Endothelial cell of umbilical vein (primary cell): ENCODE results near the gene CLDN5. TPM values are rescaled to one million over a fixed set of nuclear protein-coding genes. Genes with fewer than 3 reads are reported as not detected.

Source experiments
- BruUV-seq: library from RNA; stranded (reverse); fragments of 400-500 nt; replicated peaks from 2 replicates; lab custom pipeline; 2021; lab: Mats Ljungman, UMichigan
- CTCF ChIA-PET: fragments of 300-600, 350-600 bp; sonication (Branson Sonifier 250); formaldehyde crosslinking; loops from one replicate; lab custom pipeline; 2021; ENCODE audit warnings: antibody characterized with exemption, inconsistent platforms; lab: Charles Lee
- POLR2A ChIA-PET: fragments of 300-600, 350-600 bp; sonication (Branson Sonifier 250); formaldehyde crosslinking; loops from one replicate; lab custom pipeline; 2021; ENCODE audit warnings: antibody characterized with exemption, inconsistent platforms; lab: Charles Lee
- DNase-seq: peaks from one replicate; pipeline ENCODE4 v3.0.0-alpha.2; 2011; ENCODE audit warnings: low read depth, low spot score
- FAIRE-seq: peaks from 2 replicates; lab custom pipeline; 2011; peaks lifted over from hg19 to GRCh38; lab: Jason Lieb, UNC
- H2AFZ ChIP-seq: 2 replicates; pipeline ENCODE4 v1.6.0; 2012; ENCODE audit warnings: low read depth, low read length, control low read depth, inconsistent platforms
- H3K27ac ChIP-seq: 2 replicates; pipeline ENCODE4 v1.5.1; 2011; ENCODE audit warnings: low read depth, mild to moderate bottlenecking, control low read depth, low read length, moderate library complexity; ENCODE audit not compliant: insufficient read depth
- H3K27me3 ChIP-seq, 2 experiments: 2 replicates each; pipeline versions ENCODE4 v1.6.0 to v1.6.1; 2011; ENCODE audit warnings: low read length in 2 of 2, mixed read lengths in 1 of 2; ENCODE audit not compliant: control insufficient read depth in 2 of 2, insufficient read depth in 2 of 2
- H3K36me3 ChIP-seq, 2 experiments: 2 replicates in 1 of 2; 3 replicates in 1 of 2; pipeline ENCODE4 v1.5.1; 2011; ENCODE audit warnings: low read length in 2 of 2, mild to moderate bottlenecking in 1 of 2, moderate library complexity in 1 of 2; ENCODE audit not compliant: control insufficient read depth in 2 of 2, insufficient read depth in 2 of 2; ENCODE audit errors: extremely low read depth in 1 of 2
- H3K4me1 ChIP-seq: 3 replicates; pipeline ENCODE4 v1.5.1; 2011; ENCODE audit warnings: mild to moderate bottlenecking, low read length; ENCODE audit not compliant: control insufficient read depth, insufficient read depth; ENCODE audit errors: extremely low read depth
- H3K4me2 ChIP-seq: 2 replicates; pipeline ENCODE4 v1.6.1; 2011; ENCODE audit warnings: low read length, control low read depth, mixed read lengths; ENCODE audit not compliant: insufficient read depth
- H3K4me3 ChIP-seq, 3 experiments: fragments of 200-600 bp in 1 of 3; sonication (generic), shearing (Covaris generic) in 1 of 3; replicated peaks in 1 of 3; 2 replicates each; pipeline ENCODE4 v1.5.1; 2011 to 2016; ENCODE audit warnings: control low read depth in 3 of 3, low read length in 3 of 3, mild to moderate bottlenecking in 2 of 3, inconsistent platforms in 1 of 3, low read depth in 1 of 3, moderate library complexity in 1 of 3; ENCODE audit not compliant: insufficient read depth in 1 of 3
- H3K79me2 ChIP-seq: 2 replicates; pipeline ENCODE4 v1.6.0; 2012; ENCODE audit warnings: low read length, inconsistent platforms; ENCODE audit not compliant: control insufficient read depth, insufficient read depth
- H3K9ac ChIP-seq: replicated peaks from 2 replicates; pipeline ENCODE3; 2011; ENCODE audit warnings: low read length, control low read depth; ENCODE audit not compliant: insufficient read depth; ENCODE audit errors: extremely low read depth
- H3K9me1 ChIP-seq: replicated peaks from 3 replicates; pipeline ENCODE4 v1.6.0; 2011; ENCODE audit warnings: mild to moderate bottlenecking, low read length; ENCODE audit not compliant: control insufficient read depth, insufficient read depth; ENCODE audit errors: extremely low read depth
- H3K9me3 ChIP-seq: replicated peaks from 2 replicates; pipeline ENCODE4 v1.5.1; 2012; ENCODE audit warnings: low read length, inconsistent platforms; ENCODE audit not compliant: control insufficient read depth, insufficient read depth
- H4K20me1 ChIP-seq: replicated peaks from 2 replicates; pipeline ENCODE3; 2011; ENCODE audit warnings: mild to moderate bottlenecking, low read length; ENCODE audit not compliant: control insufficient read depth, insufficient read depth; ENCODE audit errors: extremely low read depth
- FOS ChIP-seq: IDR thresholded peaks from 2 replicates; pipeline ENCODE4 v1.6.1; 2011; ENCODE audit warnings: mild to moderate bottlenecking, low read length, moderate library complexity, borderline replicate concordance; ENCODE audit not compliant: insufficient read depth
- GATA2 ChIP-seq: IDR thresholded peaks from 2 replicates; pipeline ENCODE4 v1.7.0; 2011; ENCODE audit warnings: low read depth, mild to moderate bottlenecking, moderate library complexity, mixed read lengths, low read length; ENCODE audit not compliant: insufficient read length, insufficient read depth
- JUN ChIP-seq: IDR thresholded peaks from 2 replicates; pipeline ENCODE4 v1.6.1; 2011; ENCODE audit warnings: borderline replicate concordance, low read depth; ENCODE audit not compliant: insufficient read length, insufficient read depth
- MYC ChIP-seq: IDR thresholded peaks from one replicate; pipeline ENCODE4 v1.6.1; 2011; ENCODE audit warnings: mild to moderate bottlenecking, low read depth, low read length
- POLR2A ChIP-seq: IDR thresholded peaks from 2 replicates; pipeline ENCODE4 v1.6.1; 2012; ENCODE audit warnings: low read depth, mild to moderate bottlenecking, control low read depth, low read length
- POLR2AphosphoS5 ChIP-seq: IDR thresholded peaks from 2 replicates; pipeline ENCODE4 v1.6.1; 2012; ENCODE audit warnings: low read depth, mild to moderate bottlenecking, control low read depth, low read length, moderate library complexity; ENCODE audit not compliant: insufficient read depth
- dilution Hi-C: fragments of 300-500 bp; cut with MboI; formaldehyde crosslinking; loops from one replicate; pipeline ENCODE4 v1.15.0; 2019; ENCODE audit warnings: low sequenced_read_pairs; ENCODE audit not compliant: extremely low pct_ligation_motif_present
- intact Hi-C: fragments of 100-400 bp; cut with micrococcal nuclease; formaldehyde crosslinking; loops from one replicate; pipeline ENCODE4 v1.10.0; 2022
- polyA plus RNA-seq, 4 experiments: library from polyadenylated mRNA; depleted of rRNA in 3 of 4; stranded (reverse) in 3 of 4; unstranded in 1 of 4; fragments of >200 nt; gene quantifications; 2 replicates each; pipeline versions ENCODE4 v1.2.1 to v1.2.3, GENCODE V29; 2011 to 2012; ENCODE audit warnings: missing spikeins in 1 of 4
- total RNA-seq: library from RNA; stranded (reverse); gene quantifications from 2 replicates; pipeline ENCODE4 v1.2.3, GENCODE V29; 2021
- TF ChIP-seq, protein P1 (sequence below), 2 donors: IDR thresholded peaks; 1 replicate in 1 of 2; 2 replicates in 1 of 2; pipeline ENCODE4 v1.5.1; 2011; ENCODE audit warnings: low read length in 2 of 2, mild to moderate bottlenecking in 2 of 2, moderate library complexity in 2 of 2, control low read depth in 1 of 2, inconsistent platforms in 1 of 2, low read depth in 1 of 2; ENCODE audit not compliant: insufficient read depth in 1 of 2; ENCODE audit errors: extremely low read depth in 1 of 2
- TF ChIP-seq, protein P2 (sequence below): IDR thresholded peaks from 2 replicates; pipeline ENCODE4 v1.6.1; 2011; ENCODE audit not compliant: insufficient read depth, insufficient read length

CLDN5 gene
- total and polyA plus RNA-seq, 2 donors (not counting 3 experiments of a cell fraction or from before 2014, with no cell fraction given): 198 to 252 TPM

DNA sequence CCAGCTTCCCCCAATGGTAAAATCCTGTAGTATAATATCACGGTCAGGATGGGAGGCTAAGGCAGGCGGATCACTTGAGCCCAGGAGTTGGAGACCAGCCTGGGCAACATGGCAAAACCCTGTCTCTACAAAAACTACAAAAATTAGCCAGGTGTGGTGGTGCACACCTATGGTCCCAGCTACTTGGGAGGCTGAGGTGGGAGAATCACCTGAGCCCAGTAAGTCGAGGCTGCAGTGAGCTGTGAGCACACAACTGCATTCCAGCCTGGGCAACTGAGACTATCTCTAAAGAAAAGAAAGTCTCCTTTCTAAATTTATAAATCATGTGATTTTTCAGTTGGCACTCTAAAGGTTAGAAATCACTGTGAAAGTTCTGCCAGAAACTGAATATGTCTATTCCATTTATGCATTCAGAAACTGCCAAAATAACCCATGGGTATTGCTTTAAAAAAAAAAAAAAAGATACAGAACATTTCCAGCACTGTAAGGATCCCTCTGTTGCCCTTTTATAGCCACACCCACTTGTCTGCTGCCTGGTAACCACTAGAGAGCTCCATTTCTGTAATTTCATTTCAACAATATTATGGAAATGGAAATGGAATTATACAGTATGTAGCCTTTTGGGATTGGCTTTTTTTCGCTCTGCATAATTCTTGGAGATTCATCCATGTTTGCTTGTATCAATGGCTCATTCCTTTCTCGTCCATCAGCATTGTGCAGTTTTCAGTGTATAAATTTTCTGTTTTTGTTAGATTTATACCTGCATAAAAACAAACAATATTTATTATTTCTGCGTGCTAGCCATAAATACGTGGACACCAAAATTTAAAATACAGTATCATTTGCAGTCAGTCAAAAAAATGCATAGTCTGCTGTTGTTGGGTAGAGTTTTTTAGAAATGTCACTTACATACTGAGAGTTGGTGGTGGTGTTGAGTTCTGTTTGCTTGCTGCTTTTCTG is 35.0 kb downstream of the CLDN5 start:
- FAIRE-seq (peak; percentile 12), DNase-seq (peak; percentile 25)
- intact Hi-C loops: no loop called here
- H3K4me1 ChIP-seq: peaks cover 6% of the 10 kb centered on the region
- peaks cover 0 to 7% of the 10 kb centered on the region in 2 experiments for H3K36me3 ChIP-seq
- no peak for TF ChIP-seq JUN
- no peak for TF ChIP-seq FOS
- TF ChIP-seq MYC: no peak
- TF ChIP-seq GATA2: no peak
- TF ChIP-seq, protein P1, sequence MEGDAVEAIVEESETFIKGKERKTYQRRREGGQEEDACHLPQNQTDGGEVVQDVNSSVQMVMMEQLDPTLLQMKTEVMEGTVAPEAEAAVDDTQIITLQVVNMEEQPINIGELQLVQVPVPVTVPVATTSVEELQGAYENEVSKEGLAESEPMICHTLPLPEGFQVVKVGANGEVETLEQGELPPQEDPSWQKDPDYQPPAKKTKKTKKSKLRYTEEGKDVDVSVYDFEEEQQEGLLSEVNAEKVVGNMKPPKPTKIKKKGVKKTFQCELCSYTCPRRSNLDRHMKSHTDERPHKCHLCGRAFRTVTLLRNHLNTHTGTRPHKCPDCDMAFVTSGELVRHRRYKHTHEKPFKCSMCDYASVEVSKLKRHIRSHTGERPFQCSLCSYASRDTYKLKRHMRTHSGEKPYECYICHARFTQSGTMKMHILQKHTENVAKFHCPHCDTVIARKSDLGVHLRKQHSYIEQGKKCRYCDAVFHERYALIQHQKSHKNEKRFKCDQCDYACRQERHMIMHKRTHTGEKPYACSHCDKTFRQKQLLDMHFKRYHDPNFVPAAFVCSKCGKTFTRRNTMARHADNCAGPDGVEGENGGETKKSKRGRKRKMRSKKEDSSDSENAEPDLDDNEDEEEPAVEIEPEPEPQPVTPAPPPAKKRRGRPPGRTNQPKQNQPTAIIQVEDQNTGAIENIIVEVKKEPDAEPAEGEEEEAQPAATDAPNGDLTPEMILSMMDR (IDR thresholded peaks at IDR 0.05; ENCODE audit: extremely low read depth in 1 of 2, insufficient read depth in 1 of 2, low read depth in 1 of 2, low read length in 2 of 2): no peak
- TF ChIP-seq, protein P2, sequence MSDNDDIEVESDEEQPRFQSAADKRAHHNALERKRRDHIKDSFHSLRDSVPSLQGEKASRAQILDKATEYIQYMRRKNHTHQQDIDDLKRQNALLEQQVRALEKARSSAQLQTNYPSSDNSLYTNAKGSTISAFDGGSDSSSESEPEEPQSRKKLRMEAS: no peak
- no peak for TF ChIP-seq POLR2AphosphoS5
- TF ChIP-seq POLR2A: no peak
- H3K9me1 ChIP-seq: no peaks in the 10 kb centered on the region
- H3K4me2 ChIP-seq: no peak overlapping the region
- H3K27ac ChIP-seq: no peak overlapping the region
- H3K9ac ChIP-seq: no peak overlapping the region
- POLR2A ChIA-PET: interaction anchor here (1.0 kb wide), 1 partner anchor 10 kb away, joined by 3 read pairs; the partner anchor contains the start of gene CDC45
- H3K4me3 ChIP-seq: no peak overlapping the region
- H3K9me3 ChIP-seq: no peaks in the 10 kb centered on the region
- H3K27me3 ChIP-seq: no peaks in the 10 kb centered on the region
- no peaks in the 10 kb centered on the region for H4K20me1 ChIP-seq
- CTCF ChIA-PET: interaction anchor here (0.6 to 3.2 kb wide), 7 partner anchors 8 to 143 kb away, joined by 3 to 35 read pairs (median 3); no protein-coding TSS in a partner anchor
- no peak overlapping the region for H2AFZ ChIP-seq
- dilution Hi-C loops: no loop called here
- peaks cover 4% of the 10 kb centered on the region for H3K79me2 ChIP-seq
- BruUV-seq: no TSS peak
